22Rv1 (cell line): Measurements from ENCODE around the gene UBA52.

Experiments
- H3K27ac ChIP-seq: fragments of 450-650 bp; 2 replicates; pipeline ENCODE4 v1.5.1; 2017
- CTCF ChIP-seq: fragments of 450-650 bp; IDR thresholded peaks from 2 replicates; pipeline ENCODE4 v1.5.1; 2017; ENCODE audit warnings: mild to moderate bottlenecking
- ZFX ChIP-seq: fragments of 450-650 bp; IDR thresholded peaks from 2 replicates; pipeline ENCODE4 v1.6.1; 2017; ENCODE audit warnings: antibody characterized with exemption, borderline replicate concordance

UBA52 gene

GRCh38 chr19:18611327-18612050 lies 39.8 kb downstream of the UBA52 start:
- TF ChIP-seq CTCF (no peak), ZFX (no peak)
- no peak overlapping the region for H3K27ac ChIP-seq

- no peak overlapping the region for H3K27ac ChIP-seq
- TF ChIP-seq ZFX (no peak), CTCF (no peak)
These were observed 40.6 kb downstream of the UBA52 start for GRCh38 chr19:18612051-18612771.

- TF ChIP-seq CTCF = no peak
- no peak for TF ChIP-seq ZFX
- H3K27ac ChIP-seq = no peak within 1 kb of the TSS
These were observed 41.3 kb downstream of the UBA52 start, which contains the start of gene TMEM59L for GRCh38 chr19:18612772-18613588. TSS of gene TMEM59L (plus strand) at chr19:18612870. CDS start at chr19:18612959, 89 bp downstream.

GRCh38 chr19:18613589-18614234 lies 42.1 kb downstream of the UBA52 start:
- TF ChIP-seq CTCF (no peak), ZFX (no peak)
- H3K27ac ChIP-seq = no peak overlapping the region

GRCh38 chr19:18616023-18616422 lies 44.4 kb downstream of the UBA52 start:
- H3K27ac ChIP-seq = no peak overlapping the region
- no peak for TF ChIP-seq CTCF
- no peak for TF ChIP-seq ZFX

- H3K27ac ChIP-seq = no peak overlapping the region
- no peak for TF ChIP-seq CTCF
- TF ChIP-seq ZFX = no peak
These were observed 45.9 kb downstream of the UBA52 start for GRCh38 chr19:18617562-18617961.
